ENCODE measurements around the gene MGRN1. TPM values are rescaled to one million over a fixed set of nuclear protein-coding genes. Genes with fewer than 3 reads are reported as not detected.

The MGRN1 gene
- total RNA-seq, 2 experiments from 2014 or later = 84.4 to 91.7 TPM

DNA sequence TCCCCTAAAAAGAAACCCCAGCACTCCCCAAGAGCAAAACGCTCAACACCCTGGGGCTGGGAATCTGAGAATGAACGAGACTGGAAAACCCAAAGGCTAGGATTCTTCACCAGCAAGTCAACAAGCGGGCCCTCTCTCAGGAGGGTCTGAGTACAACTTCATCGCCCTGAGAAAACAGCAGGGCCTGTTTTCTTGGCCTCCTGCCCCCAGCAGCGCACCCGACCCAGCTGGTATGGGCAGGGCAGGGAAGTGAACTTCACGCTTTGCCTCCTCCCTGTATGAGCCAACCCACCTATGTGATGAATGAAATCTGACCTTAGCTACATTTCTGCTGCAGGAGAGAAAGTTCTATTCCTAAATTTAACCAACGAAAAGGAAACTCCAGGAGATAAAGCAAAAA lies 79.9 kb downstream of the MGRN1 start:
- POLR2A ChIA-PET = interaction anchor here (1.4 to 2.5 kb wide), 2 partner anchors 10 to 30 kb away, joined by 4 to 12 read pairs; partner anchors contain the start of genes DNAAF8 and NUDT16L1
- Mint-ChIP-seq H3K36me3 (peaks cover 11% of the 10 kb centered on the region), H3K9me3 (no peaks in the 10 kb centered on the region), H3K27ac (peak overlapping the region; percentile 58), H3K4me3 (no peak overlapping the region), H3K4me1 (peaks cover 23% of the 10 kb centered on the region), H3K27me3 (no peaks in the 10 kb centered on the region)
- ATAC-seq (ENCODE audit: low read depth) = no peak
- DNase-seq = no peak

DNA sequence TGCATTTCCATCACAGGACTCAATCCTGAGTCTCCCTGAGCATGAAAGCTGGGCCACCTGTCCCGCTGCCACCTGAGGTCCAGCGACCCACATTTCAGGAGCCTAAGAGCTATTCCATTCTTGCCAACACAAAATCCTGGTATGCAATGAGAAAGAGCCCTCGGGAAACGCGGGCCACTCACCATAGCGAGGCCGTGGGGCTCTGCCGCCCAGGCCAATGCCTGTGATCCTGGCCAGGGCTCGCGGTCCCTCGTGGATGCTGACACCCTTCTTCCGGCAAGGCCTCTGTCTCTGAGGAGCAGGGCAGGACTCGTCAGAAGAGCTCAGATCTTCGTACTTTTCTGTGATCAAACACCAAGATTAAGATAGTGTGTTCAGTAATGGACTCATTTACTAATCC lies 80.3 kb downstream of the MGRN1 start:
- ATAC-seq (ENCODE audit: low read depth) (no peak), DNase-seq (no peak)
- Mint-ChIP-seq H3K4me1 (peaks cover 19% of the 10 kb centered on the region), H3K27ac (no peak overlapping the region), H3K9me3 (no peaks in the 10 kb centered on the region), H3K27me3 (no peaks in the 10 kb centered on the region), H3K36me3 (peaks cover 10% of the 10 kb centered on the region), H3K4me3 (no peak overlapping the region)
- POLR2A ChIA-PET = interaction anchor here (2.5 kb wide), 1 partner anchor 11 kb away, joined by 12 read pairs; the partner anchor contains the start of gene NUDT16L1

DNA sequence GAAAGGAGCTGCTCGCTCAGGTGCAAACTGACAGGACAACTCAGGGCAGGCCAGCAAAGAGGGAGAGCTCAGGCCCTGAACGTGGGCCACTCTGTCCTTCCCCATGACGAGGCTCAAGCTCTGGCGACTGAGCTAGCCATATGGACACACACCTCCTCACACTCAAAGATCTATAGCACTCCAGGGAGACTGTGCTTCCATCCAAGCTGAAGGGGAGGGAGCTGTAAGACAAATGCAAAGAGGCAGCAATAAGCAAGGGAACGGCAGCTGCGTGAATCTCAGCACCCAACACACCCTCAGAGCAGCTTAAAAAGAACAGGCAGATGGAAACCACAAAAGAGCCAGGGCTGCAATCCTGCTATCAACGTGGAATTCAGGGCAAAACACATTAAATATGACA lies 82.2 kb downstream of the MGRN1 start:
- H3K4me1 Mint-ChIP-seq = peaks cover 9% of the 10 kb centered on the region
- no peak overlapping the region for H3K27ac Mint-ChIP-seq
- DNase-seq (no peak), ATAC-seq (ENCODE audit: low read depth) (no peak)
- POLR2A ChIA-PET = interaction anchor here (1.0 to 1.1 kb wide), 2 partner anchors 11 to 28 kb away, joined by 4 to 5 read pairs; partner anchors contain the start of gene DNAAF8
- peaks cover 12% of the 10 kb centered on the region for H3K36me3 Mint-ChIP-seq
- no peaks in the 10 kb centered on the region for H3K27me3 Mint-ChIP-seq
- H3K9me3 Mint-ChIP-seq = no peaks in the 10 kb centered on the region
- no peak overlapping the region for H3K4me3 Mint-ChIP-seq

DNA sequence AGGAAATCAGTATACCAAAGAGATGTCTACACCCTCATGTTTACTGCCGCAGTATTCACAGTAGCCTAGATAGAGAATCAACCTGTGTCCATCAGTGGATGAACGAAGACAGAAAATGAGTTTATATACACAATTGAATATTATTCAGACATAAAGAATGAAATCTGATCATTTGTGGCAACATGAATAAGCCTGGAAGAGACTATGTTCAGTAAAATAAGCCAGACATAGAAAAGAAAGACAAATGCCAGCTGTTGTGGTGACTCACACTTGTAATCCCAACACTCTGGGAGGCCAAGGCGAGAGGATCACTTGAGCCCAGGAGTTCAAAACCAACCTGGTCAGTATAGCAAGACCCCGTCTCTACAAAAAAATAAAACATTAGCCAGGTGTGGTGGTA lies 84.9 kb downstream of the MGRN1 start:
- H3K27me3 Mint-ChIP-seq = no peaks in the 10 kb centered on the region
- no peak overlapping the region for H3K27ac Mint-ChIP-seq
- peaks cover 12% of the 10 kb centered on the region for H3K36me3 Mint-ChIP-seq
- H3K4me1 Mint-ChIP-seq = no peaks in the 10 kb centered on the region
- H3K4me3 Mint-ChIP-seq = no peak overlapping the region
- ATAC-seq (ENCODE audit: low read depth) = no peak
- DNase-seq = no peak
- H3K9me3 Mint-ChIP-seq = no peaks in the 10 kb centered on the region
- POLR2A ChIA-PET = interaction anchor here (0.6 kb wide), 1 partner anchor 24 kb away, joined by 3 read pairs; no protein-coding TSS in a partner anchor

DNA sequence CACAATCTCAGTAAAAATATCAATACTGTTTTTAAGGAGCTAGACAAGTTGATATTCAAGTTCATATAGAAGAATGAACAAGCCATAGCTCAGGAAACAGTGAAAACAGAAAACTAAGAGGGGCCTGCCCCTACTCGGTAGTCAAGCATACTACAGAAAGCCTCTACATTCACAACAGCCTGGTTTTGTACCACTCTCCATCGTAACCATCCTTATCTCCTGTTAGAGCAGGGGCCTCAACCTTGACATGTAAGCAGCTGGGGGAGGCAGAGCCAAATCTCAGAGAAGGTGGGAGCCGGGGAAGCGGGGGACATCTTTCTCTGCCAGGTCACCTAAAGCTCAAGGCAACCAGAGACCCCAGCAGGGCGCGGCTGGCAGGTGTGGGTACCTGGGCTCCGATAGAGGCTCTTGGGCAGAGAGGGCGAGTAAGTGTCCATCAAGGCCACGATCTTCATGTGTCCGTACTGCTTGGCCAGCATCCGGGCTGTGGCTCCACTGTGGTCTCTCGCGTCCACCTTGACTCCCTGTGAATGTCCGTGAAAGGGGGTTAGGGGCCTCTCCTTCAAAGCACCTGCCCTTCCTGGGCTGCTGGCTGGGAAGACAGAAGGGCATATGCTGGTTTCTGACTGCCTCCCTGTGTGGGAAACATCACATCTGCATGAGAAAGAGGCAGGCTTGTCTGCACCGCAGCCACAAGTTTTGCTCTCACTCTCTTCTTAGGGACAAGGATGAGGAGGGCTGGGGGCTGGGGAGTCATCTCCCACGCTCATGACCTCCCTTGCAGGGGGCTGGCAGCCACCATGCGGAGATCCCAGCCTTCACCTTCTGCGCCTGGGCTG lies 89.3 kb downstream of the MGRN1 start:
- ATAC-seq (ENCODE audit: low read depth) = no peak
- POLR2A ChIA-PET = no interaction called here
- Mint-ChIP-seq H3K36me3 (peaks cover 9% of the 10 kb centered on the region), H3K27me3 (no peaks in the 10 kb centered on the region), H3K9me3 (no peaks in the 10 kb centered on the region), H3K4me3 (no peak overlapping the region), H3K4me1 (no peaks in the 10 kb centered on the region), H3K27ac (no peak overlapping the region)
- DNase-seq = no peak

DNA sequence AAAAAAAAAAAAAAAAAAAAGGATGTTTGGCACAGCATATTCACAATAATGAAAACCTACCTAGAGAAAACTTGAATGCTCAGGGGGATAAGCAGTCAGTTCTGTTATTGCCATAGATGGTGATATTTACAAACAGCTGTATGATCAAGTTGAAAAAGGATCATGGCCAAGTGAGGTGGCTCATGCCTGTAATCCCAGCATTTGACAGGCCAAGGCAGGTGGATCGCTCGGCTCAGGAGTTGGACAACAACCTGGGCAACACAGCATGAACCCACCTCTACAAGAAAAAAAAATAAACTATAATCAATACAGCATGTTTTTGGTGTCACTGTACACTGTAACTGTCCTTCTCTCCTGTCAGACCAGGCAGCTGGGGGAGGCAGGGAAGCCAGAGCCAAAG lies 90.4 kb downstream of the MGRN1 start:
- Mint-ChIP-seq H3K9me3 (no peaks in the 10 kb centered on the region), H3K36me3 (peaks cover 4% of the 10 kb centered on the region), H3K27me3 (no peaks in the 10 kb centered on the region), H3K4me3 (no peak overlapping the region), H3K27ac (no peak overlapping the region), H3K4me1 (no peaks in the 10 kb centered on the region)
- POLR2A ChIA-PET = no interaction called here
- DNase-seq (no peak), ATAC-seq (ENCODE audit: low read depth) (no peak)

DNA sequence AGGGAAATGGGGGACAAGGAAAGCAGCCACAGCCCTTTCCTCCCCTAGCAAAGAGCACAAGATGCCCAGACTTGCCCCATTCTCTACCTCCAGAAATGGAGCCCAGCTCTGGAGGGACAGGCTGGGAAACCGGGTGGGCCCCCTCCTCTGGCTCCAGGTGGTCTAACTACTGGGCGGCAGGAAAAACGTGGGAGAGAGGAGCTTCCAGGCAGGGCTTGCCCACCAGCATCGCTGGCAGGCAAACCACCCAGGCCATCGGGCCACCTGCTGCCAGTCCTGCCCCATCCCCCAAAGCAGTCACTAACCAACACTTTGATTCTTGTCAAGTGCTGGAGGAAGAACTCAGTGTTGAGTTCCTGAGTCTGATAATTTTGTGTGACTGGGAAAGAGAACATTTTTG lies 93.8 kb downstream of the MGRN1 start:
- no peak for ATAC-seq (ENCODE audit: low read depth)
- Mint-ChIP-seq H3K27ac (no peak overlapping the region), H3K36me3 (peaks cover 3% of the 10 kb centered on the region), H3K4me1 (peaks cover 2% of the 10 kb centered on the region), H3K9me3 (no peaks in the 10 kb centered on the region), H3K4me3 (no peak overlapping the region), H3K27me3 (no peaks in the 10 kb centered on the region)
- POLR2A ChIA-PET = interaction anchor here (3.0 kb wide), 1 partner anchor 16 kb away, joined by 8 read pairs; the partner anchor contains the start of genes ANKS3 and DNAAF8
- no peak for DNase-seq

DNA sequence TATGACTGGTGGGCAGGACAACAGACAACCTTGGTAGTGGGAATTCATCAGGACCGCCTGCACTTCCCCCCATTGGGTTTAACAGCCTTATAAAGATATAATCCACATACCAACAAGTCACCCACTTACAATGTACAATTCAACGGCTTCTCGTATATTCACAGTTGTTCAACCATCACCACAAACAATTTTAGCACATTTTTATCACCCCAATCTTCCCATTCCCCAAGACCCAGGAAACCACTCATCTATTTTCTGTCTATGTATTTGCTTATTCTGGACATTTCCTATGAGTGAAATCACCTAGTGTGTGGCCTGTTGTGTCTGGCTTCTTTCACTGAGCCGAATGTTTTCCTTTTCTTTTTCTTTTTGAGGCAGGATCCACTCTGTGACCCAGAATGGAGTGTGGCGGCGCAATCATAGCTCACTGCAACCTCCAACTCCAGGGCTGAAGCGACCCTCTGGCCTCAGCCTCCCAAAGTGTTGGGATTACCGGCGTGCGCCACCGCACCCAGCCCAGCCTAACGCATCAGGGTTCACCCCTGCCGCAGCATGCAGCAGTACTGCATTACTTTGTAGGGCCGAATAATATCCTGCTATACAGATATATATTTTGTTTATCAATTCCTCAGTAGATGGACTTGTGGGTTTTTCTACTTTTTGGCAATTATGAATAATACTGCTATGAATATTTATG lies 98.6 kb downstream of the MGRN1 start:
- no peak overlapping the region for H3K4me3 Mint-ChIP-seq
- peaks cover 2% of the 10 kb centered on the region for H3K4me1 Mint-ChIP-seq
- H3K9me3 Mint-ChIP-seq = no peaks in the 10 kb centered on the region
- H3K27me3 Mint-ChIP-seq = no peaks in the 10 kb centered on the region
- no peak overlapping the region for H3K27ac Mint-ChIP-seq
- no peaks in the 10 kb centered on the region for H3K36me3 Mint-ChIP-seq
- POLR2A ChIA-PET = interaction anchor here (0.6 to 0.8 kb wide), 2 partner anchors 12 to 26 kb away, joined by 3 to 5 read pairs; partner anchors contain the start of gene DNAAF8
- no peak for DNase-seq
- no peak for ATAC-seq (ENCODE audit: low read depth)

DNA sequence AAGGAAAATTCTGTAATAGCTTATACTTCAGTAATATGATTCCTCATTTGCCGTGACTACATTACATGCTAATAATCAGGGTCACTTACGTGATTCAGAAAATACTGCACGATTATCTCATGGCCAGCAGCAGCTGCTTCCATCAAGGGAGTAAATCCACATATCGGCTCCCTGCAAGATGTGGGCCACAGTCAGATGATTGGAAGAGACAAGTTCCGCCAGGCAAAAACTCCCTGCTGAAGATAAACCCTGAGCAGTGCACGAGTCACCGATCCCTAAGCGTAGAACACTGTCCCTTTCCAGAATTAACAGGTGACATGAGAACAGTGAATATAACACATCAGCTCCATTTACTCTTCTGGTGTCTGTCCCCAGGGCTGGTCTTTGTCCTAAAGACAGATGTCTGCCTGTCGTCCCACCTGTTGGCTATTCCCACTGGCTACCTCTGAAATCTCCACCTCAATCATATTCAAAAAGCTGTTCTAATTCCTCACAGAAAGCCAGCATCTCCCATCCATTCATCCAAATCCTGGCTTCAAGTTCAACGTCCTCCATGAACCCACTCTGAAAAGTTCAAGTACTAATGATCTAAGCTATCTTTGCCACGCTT lies 100.1 kb downstream of the MGRN1 start:
- no peaks in the 10 kb centered on the region for H3K27me3 Mint-ChIP-seq
- no peaks in the 10 kb centered on the region for H3K9me3 Mint-ChIP-seq
- peaks cover 5% of the 10 kb centered on the region for H3K36me3 Mint-ChIP-seq
- DNase-seq (no peak), ATAC-seq (ENCODE audit: low read depth) (no peak)
- POLR2A ChIA-PET = no interaction called here
- peaks cover 4% of the 10 kb centered on the region for H3K4me1 Mint-ChIP-seq
- no peak overlapping the region for H3K4me3 Mint-ChIP-seq
- H3K27ac Mint-ChIP-seq = no peak overlapping the region

DNA sequence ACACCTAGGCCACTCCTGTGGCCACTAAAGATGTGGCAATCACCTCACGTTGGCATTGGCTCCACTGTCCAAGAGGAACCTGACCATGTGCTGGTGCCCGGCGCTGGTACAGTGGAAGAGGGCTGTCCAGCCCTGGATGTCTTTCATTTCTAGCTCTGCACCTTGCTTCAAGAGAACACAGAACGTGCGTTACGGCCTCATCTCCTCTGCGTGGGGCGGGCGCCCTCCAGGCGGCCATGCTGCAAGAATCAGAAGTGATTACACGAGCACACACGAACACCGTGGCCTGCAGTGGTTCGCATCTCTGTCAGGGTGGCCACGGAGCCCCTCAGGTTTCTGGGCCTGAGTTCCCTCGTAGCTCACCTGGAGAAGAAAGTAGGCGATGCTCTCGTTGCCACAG lies 102.0 kb downstream of the MGRN1 start:
- Mint-ChIP-seq H3K27me3 (no peaks in the 10 kb centered on the region), H3K4me1 (peaks cover 4% of the 10 kb centered on the region), H3K27ac (no peak overlapping the region), H3K4me3 (no peak overlapping the region), H3K36me3 (peaks cover 5% of the 10 kb centered on the region), H3K9me3 (no peaks in the 10 kb centered on the region)
- ATAC-seq (ENCODE audit: low read depth) = no peak
- DNase-seq = no peak
- POLR2A ChIA-PET = no interaction called here

DNA sequence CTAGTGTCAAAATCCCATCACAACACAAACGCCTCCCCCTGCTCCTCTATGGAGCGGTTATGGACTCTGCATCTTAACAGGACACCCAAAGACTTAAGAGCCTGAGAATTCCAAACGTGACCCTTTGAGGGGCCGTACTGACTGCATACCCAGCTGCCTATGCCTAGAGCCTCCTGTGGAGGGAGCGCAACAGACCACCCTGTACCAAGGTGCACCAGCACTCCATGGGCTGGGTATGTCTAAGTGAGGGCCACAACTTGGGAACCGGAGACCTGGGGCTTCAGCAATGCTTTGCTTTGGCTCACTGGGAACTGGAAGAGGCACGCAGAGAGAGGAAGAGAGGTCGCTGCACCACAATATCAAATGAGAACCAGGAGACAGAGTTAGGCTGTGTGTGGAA lies 104.0 kb downstream of the MGRN1 start:
- no peak overlapping the region for H3K4me3 Mint-ChIP-seq
- ATAC-seq (ENCODE audit: low read depth) (no peak), DNase-seq (no peak)
- no peaks in the 10 kb centered on the region for H3K27me3 Mint-ChIP-seq
- H3K36me3 Mint-ChIP-seq = peaks cover 5% of the 10 kb centered on the region
- no peak overlapping the region for H3K27ac Mint-ChIP-seq
- peaks cover 8% of the 10 kb centered on the region for H3K4me1 Mint-ChIP-seq
- POLR2A ChIA-PET = no interaction called here
- no peaks in the 10 kb centered on the region for H3K9me3 Mint-ChIP-seq

DNA sequence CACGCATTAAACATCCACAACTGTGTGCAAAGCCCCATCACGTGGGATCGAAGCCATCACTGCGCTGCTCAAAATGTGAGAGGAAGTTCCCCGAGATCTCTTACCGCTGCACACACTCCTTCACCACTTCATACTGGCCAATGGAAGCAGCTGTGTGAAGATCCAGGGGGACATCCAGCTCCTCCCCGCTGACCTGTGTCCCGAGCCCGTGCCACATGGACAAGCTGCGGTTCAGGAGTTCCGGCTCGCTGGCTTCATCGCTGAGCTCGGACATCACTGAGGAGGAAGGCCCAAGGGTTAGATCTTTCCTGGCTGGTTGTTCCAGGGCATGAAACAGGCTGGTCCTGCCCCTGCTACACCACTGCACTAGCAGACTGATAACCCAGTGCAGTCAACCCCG lies 105.2 kb downstream of the MGRN1 start:
- Mint-ChIP-seq H3K9me3 (no peaks in the 10 kb centered on the region), H3K27me3 (no peaks in the 10 kb centered on the region), H3K36me3 (peaks cover 5% of the 10 kb centered on the region), H3K4me1 (peaks cover 11% of the 10 kb centered on the region), H3K4me3 (no peak overlapping the region), H3K27ac (no peak overlapping the region)
- DNase-seq = no peak
- POLR2A ChIA-PET = no interaction called here
- no peak for ATAC-seq (ENCODE audit: low read depth)

DNA sequence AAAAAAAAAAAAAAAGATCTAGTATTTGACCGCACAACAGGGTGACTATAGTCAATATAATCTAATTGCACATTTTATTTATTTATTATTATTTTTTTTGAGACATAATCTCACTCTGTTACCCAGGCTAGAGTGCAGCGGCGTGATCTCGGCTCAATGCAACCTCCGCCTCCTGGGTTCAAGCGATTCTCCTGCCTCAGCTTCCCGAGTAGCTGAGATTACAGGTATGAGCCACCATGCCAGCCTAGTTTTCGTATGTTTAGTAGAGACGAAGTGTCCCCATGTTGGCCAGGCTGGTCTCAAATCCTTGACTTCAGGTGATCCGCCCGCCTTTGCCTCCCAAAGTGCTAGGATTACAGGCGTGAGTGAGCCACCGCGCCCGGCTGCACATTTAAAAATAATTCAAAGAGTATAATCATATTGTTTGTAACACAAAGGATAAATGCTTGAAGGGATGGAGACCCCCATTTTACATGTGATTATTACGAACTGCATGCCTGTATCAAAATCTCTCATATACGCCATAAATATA lies 108.7 kb downstream of the MGRN1 start:
- POLR2A ChIA-PET = interaction anchor here (0.6 to 4.0 kb wide), 9 partner anchors 14 to 117 kb away, joined by 3 to 28 read pairs (median 12); partner anchors contain the start of genes NUDT16L1, ROGDI and ZNF500
- Mint-ChIP-seq H3K27me3 (no peaks in the 10 kb centered on the region), H3K4me3 (peak overlapping the region; percentile 83), H3K4me1 (peaks cover 17% of the 10 kb centered on the region), H3K9me3 (no peaks in the 10 kb centered on the region), H3K27ac (peak overlapping the region; percentile 54), H3K36me3 (peaks cover 5% of the 10 kb centered on the region)
- no peak for ATAC-seq (ENCODE audit: low read depth)
- DNase-seq = no peak
